IPS-NIHi11 (cell line): Measurements from ENCODE around the gene STIM2.
"Not testable (repeated sequence)": the region's sequence is repeated elsewhere in the genome, so short reads cannot be mapped to it uniquely, and the experiment has no call there.

Experiments used
- DNase-seq: peaks from one replicate; pipeline ENCODE4 v3.0.0; 2012; ENCODE audit warnings: mixed read lengths, low spot score

STIM2 gene

GRCh38 chr4:26860157-26860921, at the start of gene STIM2:
TSS of gene STIM2 (plus strand) at chr4:26860841.
- DNase-seq, result peak; percentile 90

- DNase-seq, result not testable (repeated sequence)
These were observed 49.1 kb upstream of the STIM2 start for GRCh38 chr4:26811571-26811970.

- DNase-seq, result no peak
These were observed 48.5 kb upstream of the STIM2 start for GRCh38 chr4:26812049-26812714.

GRCh38 chr4:26813698-26814097, 46.9 kb upstream of the STIM2 start:
- DNase-seq, result no peak

DNA sequence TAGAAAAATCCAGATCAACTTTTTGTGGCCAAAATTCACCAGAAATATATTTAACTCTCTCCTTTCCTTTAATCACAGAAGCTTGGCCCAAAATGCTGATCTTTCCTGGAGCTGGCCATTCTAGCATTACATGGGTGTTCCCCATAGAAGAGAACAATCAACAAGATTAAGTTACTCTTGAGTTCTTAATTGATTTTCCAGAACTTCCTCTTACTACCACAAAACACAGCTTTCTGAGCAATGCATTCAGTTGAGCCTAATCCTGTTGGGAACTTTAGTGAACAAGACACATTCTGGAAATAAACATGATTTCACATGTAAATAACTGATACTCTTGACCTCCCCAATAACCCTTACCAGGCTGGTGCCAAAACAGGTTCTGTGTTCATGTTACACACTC, 45.4 kb upstream of the STIM2 start:
- no peak for DNase-seq

DNA sequence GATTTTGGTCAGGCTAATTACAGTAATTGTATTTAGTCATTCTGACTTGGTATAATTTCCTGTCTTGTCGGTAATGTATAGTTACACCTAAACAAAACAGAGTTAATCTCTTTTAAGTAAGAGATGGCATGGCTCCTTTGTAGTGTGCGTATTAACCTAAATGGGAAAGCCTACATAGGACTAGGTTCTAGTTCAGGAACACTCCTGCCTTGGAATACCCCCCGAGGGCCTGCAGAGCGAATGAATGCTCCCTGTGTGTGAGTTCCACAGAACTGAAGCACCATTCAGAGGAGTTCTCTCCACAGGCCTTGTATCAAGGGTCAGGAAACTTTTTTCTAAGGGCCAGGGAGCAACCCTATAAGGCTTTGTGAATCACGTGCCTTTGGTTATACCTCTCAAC, 44.9 kb upstream of the STIM2 start:
- no peak for DNase-seq

DNA sequence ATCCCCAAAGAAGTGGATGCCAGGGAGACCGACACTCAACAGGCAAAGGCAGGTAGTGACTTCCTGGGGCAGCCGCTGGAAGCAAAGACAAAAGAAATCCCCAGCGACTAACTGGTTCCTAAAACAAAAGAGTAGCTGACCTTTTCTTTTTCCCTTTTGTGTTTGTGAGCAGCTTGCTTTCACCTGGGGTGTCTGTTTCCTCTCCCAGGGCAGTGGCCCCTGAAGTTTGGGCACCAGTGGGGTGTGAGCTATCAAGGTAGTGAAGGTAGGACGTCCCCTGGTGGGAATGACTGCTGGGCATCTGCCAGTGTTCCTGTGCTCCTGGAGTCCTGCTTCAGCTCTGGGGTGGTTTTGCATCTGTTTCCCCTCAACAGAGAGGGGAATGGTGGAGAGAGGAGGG, 41.6 kb upstream of the STIM2 start:
- DNase-seq, result peak; percentile 60

- DNase-seq, result no peak
These were observed 41.1 kb upstream of the STIM2 start for GRCh38 chr4:26819478-26820095.

- no peak for DNase-seq
These were observed 40.3 kb upstream of the STIM2 start for GRCh38 chr4:26820346-26820745.

- DNase-seq, result no peak
These were observed 39.6 kb upstream of the STIM2 start for GRCh38 chr4:26821031-26821430.

GRCh38 chr4:26821677-26822503, 38.8 kb upstream of the STIM2 start:
- DNase-seq, result no peak

- no peak for DNase-seq
These were observed 38.1 kb upstream of the STIM2 start for GRCh38 chr4:26822546-26822945.

DNA sequence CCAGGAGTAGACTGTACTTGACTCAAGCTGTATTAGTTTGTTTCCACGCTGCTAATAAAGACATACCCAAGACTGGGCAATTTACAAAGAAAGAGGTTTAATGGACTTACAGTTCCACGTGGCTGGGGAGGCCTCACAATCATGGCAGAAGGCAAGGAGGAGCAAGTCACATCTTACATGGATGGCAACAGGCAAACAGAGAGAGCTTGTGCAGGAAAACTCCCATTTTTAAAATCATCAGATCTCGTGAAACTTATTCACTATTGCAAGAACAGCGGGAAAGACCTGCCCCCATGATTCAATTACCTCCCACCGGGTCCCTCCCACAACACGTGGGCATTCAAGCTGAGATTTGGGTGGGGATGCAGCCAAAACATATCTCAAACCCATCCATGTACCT, 37.7 kb upstream of the STIM2 start:
- DNase-seq, result not testable (repeated sequence)

GRCh38 chr4:26823583-26823982, 37.1 kb upstream of the STIM2 start:
- DNase-seq, result no peak

- DNase-seq, result no peak
These were observed 36.0 kb upstream of the STIM2 start for GRCh38 chr4:26824667-26825066.

DNA sequence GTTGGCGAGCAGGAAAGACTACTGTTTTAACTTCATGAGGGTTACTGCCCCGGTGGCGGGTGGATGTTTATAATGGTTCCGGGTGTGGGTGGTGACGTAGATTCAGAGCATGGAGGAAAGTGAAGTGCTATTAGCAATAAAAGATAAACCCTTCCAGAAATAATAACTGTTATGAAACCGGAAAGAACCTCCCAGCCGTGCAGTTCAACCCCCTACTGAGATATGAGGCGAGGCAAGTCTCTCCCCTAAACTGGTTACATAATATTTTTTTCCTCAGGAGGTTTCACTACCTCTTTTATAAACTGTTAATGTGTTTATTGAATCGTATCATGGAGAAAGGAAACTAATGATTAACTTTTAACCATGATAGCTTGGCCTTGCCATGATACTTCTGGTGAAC, 33.9 kb upstream of the STIM2 start:
- DNase-seq, result no peak

GRCh38 chr4:26827336-26827735, 33.3 kb upstream of the STIM2 start:
- not testable (repeated sequence) for DNase-seq

GRCh38 chr4:26827798-26828197, 32.8 kb upstream of the STIM2 start:
- DNase-seq, result no peak

DNA sequence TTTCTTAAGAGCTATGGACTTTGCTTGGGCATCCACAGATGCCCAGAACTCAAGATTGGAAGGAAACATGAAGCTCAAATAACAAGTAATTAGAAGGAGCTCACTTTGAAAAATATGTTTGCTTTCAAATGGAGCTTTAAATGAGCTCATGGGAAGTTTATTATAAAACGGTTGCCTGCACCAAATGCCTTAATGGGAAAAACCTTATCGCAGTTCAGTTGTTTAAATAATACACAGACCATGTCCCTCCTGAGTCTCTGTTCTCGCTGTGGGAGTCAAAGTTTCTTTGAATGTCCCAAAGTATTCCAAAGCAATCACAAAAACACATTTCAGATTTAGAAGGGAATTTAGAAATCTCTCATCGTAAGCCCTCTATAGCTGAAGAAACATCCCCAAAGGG, 31.6 kb upstream of the STIM2 start:
- DNase-seq, result no peak

DNA sequence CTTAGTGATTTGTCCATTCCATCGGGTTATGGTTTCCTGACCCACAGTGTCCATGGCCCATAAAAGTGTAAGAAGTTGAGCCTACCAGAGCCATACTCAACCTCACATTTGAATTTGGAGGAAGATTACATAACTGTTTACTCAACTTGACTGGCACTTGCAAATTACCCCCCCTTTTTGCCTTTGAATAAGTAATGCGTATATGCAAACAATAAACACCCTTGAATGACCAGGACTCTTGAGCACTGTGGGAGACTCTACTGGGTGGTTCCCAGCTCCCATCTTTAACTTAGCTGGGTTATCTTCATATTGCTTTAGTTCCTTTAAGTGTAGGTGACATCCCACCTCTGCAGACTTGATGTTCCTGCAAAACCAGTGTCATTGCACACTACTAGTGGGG, 30.6 kb upstream of the STIM2 start:
- no peak for DNase-seq

- DNase-seq, result no peak
These were observed 29.9 kb upstream of the STIM2 start for GRCh38 chr4:26830701-26831100.

DNA sequence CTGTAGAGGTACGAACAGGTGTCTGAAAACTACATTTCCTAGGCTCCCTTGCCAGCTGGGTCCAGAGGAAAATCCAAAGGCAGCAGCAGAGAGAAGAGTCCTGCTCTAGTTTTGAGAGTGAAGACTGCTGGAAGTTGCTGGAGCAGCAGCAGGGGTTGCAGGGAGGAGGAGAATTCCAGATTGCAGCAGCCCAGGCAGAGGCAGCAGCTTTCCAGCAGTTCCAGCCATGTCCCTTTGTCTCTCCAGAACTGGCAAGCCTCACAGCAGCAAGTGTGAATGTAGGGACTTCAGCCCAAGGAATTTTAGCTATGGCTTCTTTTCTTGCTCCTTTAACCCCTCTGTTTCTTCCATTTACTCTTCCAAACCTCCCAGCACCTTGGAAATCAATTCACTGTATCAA, 24.1 kb upstream of the STIM2 start:
- DNase-seq, result peak; percentile 48
